Measurements from ENCODE around the gene GLRX5.

The GLRX5 gene

GRCh38 chr14:95548328-95548929, 13.6 kb downstream of the GLRX5 start:
- DNase-seq, result no peak
- no peak overlapping the region for H3K4me2 ChIP-seq (ENCODE audit: low read length, poor library complexity, severe bottlenecking)

GRCh38 chr14:95549656-95550585, 15.1 kb downstream of the GLRX5 start:
- H3K79me1 ChIP-seq (replicated peaks; ENCODE audit: low read length, poor library complexity, severe bottlenecking), result peaks cover 26% of the 10 kb centered on the region
- H3K27me3 ChIP-seq (ENCODE audit: control insufficient read depth in 1 of 2, insufficient read depth in 1 of 2, low read length in 2 of 2), result no peaks in the 10 kb centered on the region
- no peak overlapping the region for H3K4me2 ChIP-seq (ENCODE audit: low read length, poor library complexity, severe bottlenecking)
- H4K8ac ChIP-seq (ENCODE audit: low read length), result no peak overlapping the region
- H2AK5ac ChIP-seq (ENCODE audit: low read length, severe bottlenecking), result no peak overlapping the region
- H3K9me3 ChIP-seq (ENCODE audit: control insufficient read depth, low read length), result peaks cover 8% of the 10 kb centered on the region
- no peak overlapping the region for H4K91ac ChIP-seq (ENCODE audit: low read length)
- DNase-seq, result no peak
- H3K27ac ChIP-seq (ENCODE audit: low read length, poor library complexity, severe bottlenecking), result no peak overlapping the region
- H3K36me3 ChIP-seq (ENCODE audit: control insufficient read depth in 1 of 2, insufficient read depth in 2 of 2, low read depth in 1 of 2, low read length in 2 of 2), result peaks cover 8 to 10% of the 10 kb centered on the region in 2 experiments
- H3K4ac ChIP-seq (ENCODE audit: low read depth in 1 of 2, low read length in 2 of 2), result no peak overlapping the region
- no peak overlapping the region for H2BK5ac ChIP-seq (ENCODE audit: low read depth, low read length, poor library complexity, severe bottlenecking)
- H3K4me3 ChIP-seq (ENCODE audit: insufficient read depth in 1 of 2, low read depth in 1 of 2, low read length in 2 of 2), result no peak overlapping the region
- peaks cover 20% of the 10 kb centered on the region for H3K4me1 ChIP-seq (ENCODE audit: control insufficient read depth, insufficient read depth, low read depth, low read length)
- H3K18ac ChIP-seq (ENCODE audit: low read depth in 1 of 2, low read length in 2 of 2), result no peak overlapping the region
- H3K23ac ChIP-seq (ENCODE audit: low read length in 2 of 2), result no peak overlapping the region
- H2BK15ac ChIP-seq (ENCODE audit: low read depth, poor library complexity, severe bottlenecking), result no peak overlapping the region
- H3K14ac ChIP-seq (ENCODE audit: low read length in 2 of 2), result no peak overlapping the region
- H3K9ac ChIP-seq (ENCODE audit: low read length), result no peak overlapping the region
- 65% methylated on average over 16 of the region's 16 CpGs for WGBS
- no peak overlapping the region for H2BK12ac ChIP-seq (ENCODE audit: low read length in 2 of 2)
- no peak overlapping the region for H2AFZ ChIP-seq (ENCODE audit: low read depth, low read length)
- H2BK120ac ChIP-seq (ENCODE audit: low read depth, low read length), result no peak overlapping the region

More at GRCh38 chr14:95548328-95548929, 13.6 kb downstream of the GLRX5 start:
- WGBS, result 97% methylated on average over 7 of the region's 9 CpGs
- Histone ChIP-seq H2AK5ac (ENCODE audit: low read length, severe bottlenecking) (peak overlapping the region; percentile 85), H3K27me3 (ENCODE audit: control insufficient read depth in 1 of 2, insufficient read depth in 1 of 2, low read length in 2 of 2) (no peaks in the 10 kb centered on the region), H4K8ac (ENCODE audit: low read length) (no peak overlapping the region), H3K9ac (ENCODE audit: low read length) (no peak overlapping the region), H3K79me1 (replicated peaks; ENCODE audit: low read length, poor library complexity, severe bottlenecking) (peaks cover 33% of the 10 kb centered on the region), H3K27ac (ENCODE audit: low read length, poor library complexity, severe bottlenecking) (peak overlapping the region; percentile 18), H2BK5ac (ENCODE audit: low read depth, low read length, poor library complexity, severe bottlenecking) (no peak overlapping the region), H3K4ac (ENCODE audit: low read depth in 1 of 2, low read length in 2 of 2) (peak overlapping the region in 1 of 2 experiments; percentile 50), H3K23ac (ENCODE audit: low read length in 2 of 2) (no peak overlapping the region), H3K36me3 (ENCODE audit: control insufficient read depth in 1 of 2, insufficient read depth in 2 of 2, low read depth in 1 of 2, low read length in 2 of 2) (peaks cover 15 to 22% of the 10 kb centered on the region in 2 experiments), H3K4me3 (ENCODE audit: insufficient read depth in 1 of 2, low read depth in 1 of 2, low read length in 2 of 2) (no peak overlapping the region), H2BK12ac (ENCODE audit: low read length in 2 of 2) (no peak overlapping the region), H4K91ac (ENCODE audit: low read length) (no peak overlapping the region), H3K18ac (ENCODE audit: low read depth in 1 of 2, low read length in 2 of 2) (no peak overlapping the region), H3K4me1 (ENCODE audit: control insufficient read depth, insufficient read depth, low read depth, low read length) (peaks cover 20% of the 10 kb centered on the region), H2BK15ac (ENCODE audit: low read depth, poor library complexity, severe bottlenecking) (no peak overlapping the region), H3K14ac (ENCODE audit: low read length in 2 of 2) (no peak overlapping the region), H2AFZ (ENCODE audit: low read depth, low read length) (no peak overlapping the region), H3K9me3 (ENCODE audit: control insufficient read depth, low read length) (peaks cover 18% of the 10 kb centered on the region), H2BK120ac (ENCODE audit: low read depth, low read length) (no peak overlapping the region)

- H3K14ac ChIP-seq (ENCODE audit: low read length in 2 of 2), result no peak overlapping the region
- H3K79me1 ChIP-seq (replicated peaks; ENCODE audit: low read length, poor library complexity, severe bottlenecking), result peaks cover 22% of the 10 kb centered on the region
- no peak overlapping the region for H2BK12ac ChIP-seq (ENCODE audit: low read length in 2 of 2)
- H3K27ac ChIP-seq (ENCODE audit: low read length, poor library complexity, severe bottlenecking), result no peak overlapping the region
- H2BK120ac ChIP-seq (ENCODE audit: low read depth, low read length), result no peak overlapping the region
- H3K4ac ChIP-seq (ENCODE audit: low read depth in 1 of 2, low read length in 2 of 2), result no peak overlapping the region
- H3K9ac ChIP-seq (ENCODE audit: low read length), result no peak overlapping the region
- DNase-seq, result no peak
- H2AK5ac ChIP-seq (ENCODE audit: low read length, severe bottlenecking), result no peak overlapping the region
- H3K23ac ChIP-seq (ENCODE audit: low read length in 2 of 2), result no peak overlapping the region
- H4K91ac ChIP-seq (ENCODE audit: low read length), result no peak overlapping the region
- 100% methylated on average over 1 of the region's 1 CpG for WGBS
- peaks cover 5 to 9% of the 10 kb centered on the region in 2 experiments for H3K36me3 ChIP-seq (ENCODE audit: control insufficient read depth in 1 of 2, insufficient read depth in 2 of 2, low read depth in 1 of 2, low read length in 2 of 2)
- peaks cover 20% of the 10 kb centered on the region for H3K4me1 ChIP-seq (ENCODE audit: control insufficient read depth, insufficient read depth, low read depth, low read length)
- no peak overlapping the region for H2AFZ ChIP-seq (ENCODE audit: low read depth, low read length)
- no peak overlapping the region for H2BK5ac ChIP-seq (ENCODE audit: low read depth, low read length, poor library complexity, severe bottlenecking)
- H3K9me3 ChIP-seq (ENCODE audit: control insufficient read depth, low read length), result no peaks in the 10 kb centered on the region
- H4K8ac ChIP-seq (ENCODE audit: low read length), result no peak overlapping the region
- H2BK15ac ChIP-seq (ENCODE audit: low read depth, poor library complexity, severe bottlenecking), result no peak overlapping the region
- no peak overlapping the region for H3K4me2 ChIP-seq (ENCODE audit: low read length, poor library complexity, severe bottlenecking)
- H3K27me3 ChIP-seq (ENCODE audit: control insufficient read depth in 1 of 2, insufficient read depth in 1 of 2, low read length in 2 of 2), result no peaks in the 10 kb centered on the region
- no peak overlapping the region for H3K18ac ChIP-seq (ENCODE audit: low read depth in 1 of 2, low read length in 2 of 2)
- H3K4me3 ChIP-seq (ENCODE audit: insufficient read depth in 1 of 2, low read depth in 1 of 2, low read length in 2 of 2), result no peak overlapping the region
Observed at GRCh38 chr14:95551435-95551834, 16.6 kb downstream of the GLRX5 start.

DNA sequence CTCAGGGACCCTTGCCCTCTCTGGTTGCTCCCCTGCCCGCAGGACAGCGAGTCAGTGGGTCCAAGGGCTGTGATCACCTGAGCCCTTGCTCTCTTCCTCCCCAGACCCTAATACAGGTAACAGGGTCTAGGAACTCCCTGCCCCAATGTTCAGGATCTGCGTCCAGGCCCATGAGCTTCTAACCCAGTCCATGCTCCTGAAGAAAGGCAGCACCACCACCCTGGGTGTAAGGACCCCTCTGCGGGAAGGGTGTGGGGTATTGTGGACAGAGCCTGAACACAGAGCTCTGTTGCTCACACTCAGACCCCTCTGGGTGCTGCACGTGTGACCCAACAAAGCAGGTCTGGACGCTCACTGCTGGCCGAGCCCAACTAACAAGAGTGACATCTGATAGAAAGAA, 18.3 kb downstream of the GLRX5 start:
- no peak overlapping the region for H2AFZ ChIP-seq (ENCODE audit: low read depth, low read length)
- no peak overlapping the region for H3K23ac ChIP-seq (ENCODE audit: low read length in 2 of 2)
- no peak overlapping the region for H3K4me2 ChIP-seq (ENCODE audit: low read length, poor library complexity, severe bottlenecking)
- no peak overlapping the region for H3K27ac ChIP-seq (ENCODE audit: low read length, poor library complexity, severe bottlenecking)
- no peak overlapping the region for H3K4me3 ChIP-seq (ENCODE audit: insufficient read depth in 1 of 2, low read depth in 1 of 2, low read length in 2 of 2)
- 97% methylated on average over 7 of the region's 7 CpGs for WGBS
- H3K9ac ChIP-seq (ENCODE audit: low read length), result no peak overlapping the region
- H3K4me1 ChIP-seq (ENCODE audit: control insufficient read depth, insufficient read depth, low read depth, low read length), result peaks cover 8% of the 10 kb centered on the region
- no peak overlapping the region for H4K91ac ChIP-seq (ENCODE audit: low read length)
- peaks cover 0 to 9% of the 10 kb centered on the region in 2 experiments for H3K36me3 ChIP-seq (ENCODE audit: control insufficient read depth in 1 of 2, insufficient read depth in 2 of 2, low read depth in 1 of 2, low read length in 2 of 2)
- no peak overlapping the region for H2BK120ac ChIP-seq (ENCODE audit: low read depth, low read length)
- peaks cover 18% of the 10 kb centered on the region for H3K79me1 ChIP-seq (replicated peaks; ENCODE audit: low read length, poor library complexity, severe bottlenecking)
- H3K18ac ChIP-seq (ENCODE audit: low read depth in 1 of 2, low read length in 2 of 2), result no peak overlapping the region
- H2BK5ac ChIP-seq (ENCODE audit: low read depth, low read length, poor library complexity, severe bottlenecking), result no peak overlapping the region
- no peaks in the 10 kb centered on the region for H3K27me3 ChIP-seq (ENCODE audit: control insufficient read depth in 1 of 2, insufficient read depth in 1 of 2, low read length in 2 of 2)
- H2BK12ac ChIP-seq (ENCODE audit: low read length in 2 of 2), result no peak overlapping the region
- H2BK15ac ChIP-seq (ENCODE audit: low read depth, poor library complexity, severe bottlenecking), result no peak overlapping the region
- H4K8ac ChIP-seq (ENCODE audit: low read length), result no peak overlapping the region
- DNase-seq, result no peak
- no peaks in the 10 kb centered on the region for H3K9me3 ChIP-seq (ENCODE audit: control insufficient read depth, low read length)
- H3K14ac ChIP-seq (ENCODE audit: low read length in 2 of 2), result no peak overlapping the region
- H2AK5ac ChIP-seq (ENCODE audit: low read length, severe bottlenecking), result no peak overlapping the region
- no peak overlapping the region for H3K4ac ChIP-seq (ENCODE audit: low read depth in 1 of 2, low read length in 2 of 2)

Measured in mesenchymal stem cell (in vitro differentiated cells and primary cell).